NCI-H2196 (cell line): ENCODE data around the gene TMEM100.
A peak's percentile ranks its signal among the peaks of the same experiment; 100 is the strongest.

ENCODE experiments used
- DNase-seq: peaks from one replicate; lab custom pipeline; 2025; ENCODE audit not compliant: unreplicated experiment; lab: John Stamatoyannopoulos, UW

The TMEM100 gene, protein sequence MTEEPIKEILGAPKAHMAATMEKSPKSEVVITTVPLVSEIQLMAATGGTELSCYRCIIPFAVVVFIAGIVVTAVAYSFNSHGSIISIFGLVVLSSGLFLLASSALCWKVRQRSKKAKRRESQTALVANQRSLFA

DNA sequence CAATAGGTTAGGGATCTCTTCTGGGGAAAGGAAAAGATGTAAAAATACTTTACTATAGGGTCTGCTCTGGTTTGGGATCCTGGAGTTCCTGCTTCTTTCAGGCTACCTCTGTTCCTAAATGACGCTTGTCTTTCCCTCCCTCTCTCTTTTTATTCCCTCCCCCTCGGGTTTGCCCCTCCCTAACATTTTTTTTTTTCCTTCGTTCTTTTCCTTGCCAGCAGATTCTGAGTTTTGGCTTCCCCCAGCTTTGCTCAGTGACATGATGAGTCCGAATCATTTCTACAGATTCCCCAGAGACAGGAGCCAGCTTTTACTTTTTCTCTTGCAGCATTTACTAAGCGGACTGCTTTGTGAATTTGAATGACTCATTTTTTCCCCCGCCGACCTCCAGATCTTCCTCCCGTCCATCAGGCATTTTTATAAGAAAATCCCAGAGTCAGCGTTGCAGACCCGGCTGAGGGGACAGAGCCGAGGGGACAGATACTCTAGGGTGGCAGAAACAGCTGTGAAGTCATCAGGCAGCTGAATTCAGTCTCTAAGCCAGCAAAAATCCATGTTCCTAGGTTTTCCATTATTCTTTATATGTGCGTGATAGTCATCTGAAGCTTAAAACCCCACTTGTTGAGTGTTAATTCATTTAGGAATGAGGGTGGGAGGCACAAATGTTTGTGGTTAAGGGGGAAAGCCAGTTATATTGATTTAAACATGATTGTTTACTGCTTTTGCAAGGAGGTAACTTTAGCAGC, at the start of gene TMEM100:
TSS of gene TMEM100 (minus strand) at position 123 of the 746 bp plus-strand sequence. CDS start 1,794 bp downstream, outside the sequence.
- no peak for DNase-seq

DNA sequence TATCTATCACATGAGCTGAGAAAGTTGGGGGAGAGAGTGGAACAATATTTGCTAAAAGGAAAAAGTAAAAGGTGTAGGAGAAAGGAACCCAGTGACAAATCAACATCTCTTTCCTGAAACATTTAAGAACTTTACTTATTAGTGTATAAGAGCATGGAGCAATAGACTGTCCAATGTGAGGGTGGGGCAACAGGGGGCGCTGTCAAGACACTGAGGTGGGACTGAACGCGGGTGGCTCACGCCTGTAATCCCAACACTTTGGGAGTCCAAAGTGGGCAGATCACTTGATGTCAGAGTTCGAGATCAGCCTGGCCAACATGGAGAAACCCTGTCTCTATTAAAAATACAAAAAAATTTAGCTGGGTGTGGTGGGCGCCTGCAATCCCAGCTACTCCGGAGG, 49.4 kb upstream of the TMEM100 start:
- no peak for DNase-seq

DNA sequence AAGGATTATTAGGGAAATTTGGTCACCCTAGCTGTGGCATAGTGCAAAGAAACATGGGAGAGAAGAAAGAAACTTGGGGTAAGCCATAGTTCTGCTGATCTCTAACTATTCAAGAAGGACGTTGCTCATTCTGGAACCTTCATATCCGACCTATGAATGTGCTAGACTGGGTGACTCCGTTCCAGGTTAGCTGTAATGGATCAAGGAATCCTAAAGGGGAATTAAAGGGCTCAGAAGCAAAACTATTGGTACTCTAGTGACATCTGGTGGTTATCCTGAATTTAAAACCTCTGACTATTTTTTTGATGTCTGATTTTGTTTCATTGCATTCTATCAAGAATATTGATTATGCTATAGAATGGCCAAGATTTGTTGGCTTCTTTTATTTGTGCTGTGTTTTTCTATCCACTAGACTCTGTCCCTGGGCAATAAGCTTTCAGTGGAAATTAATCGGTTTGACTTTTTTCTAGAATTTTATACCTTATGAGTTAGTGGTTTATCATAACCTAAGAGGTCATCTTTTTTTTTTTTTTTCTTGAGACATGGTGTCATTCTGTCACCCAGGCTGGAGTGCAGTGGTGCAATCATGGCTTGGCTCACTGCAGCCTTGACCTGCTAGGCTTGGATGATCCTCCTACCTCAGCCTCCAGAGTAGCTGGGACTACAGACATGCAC, 47.7 kb upstream of the TMEM100 start:
- DNase-seq = peak; percentile 30

DNA sequence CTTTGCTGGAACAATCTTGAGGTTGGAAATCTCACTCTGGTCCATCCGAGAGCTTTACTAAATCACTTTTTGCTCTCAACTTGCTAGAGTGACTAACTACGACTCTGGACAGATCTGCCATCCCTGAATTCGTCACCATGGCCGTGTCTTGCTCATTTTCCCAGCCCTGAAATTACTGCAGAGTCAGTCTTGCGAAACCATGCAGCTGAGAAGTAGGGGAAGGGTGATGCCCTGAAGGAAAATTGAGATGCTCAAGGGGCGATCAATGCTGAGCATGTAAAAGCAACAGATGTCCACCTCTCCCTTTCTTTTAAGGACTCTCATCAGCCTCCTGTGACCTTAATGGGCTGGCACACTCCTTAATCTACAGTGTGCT, 46.9 kb upstream of the TMEM100 start:
- no peak for DNase-seq

DNA sequence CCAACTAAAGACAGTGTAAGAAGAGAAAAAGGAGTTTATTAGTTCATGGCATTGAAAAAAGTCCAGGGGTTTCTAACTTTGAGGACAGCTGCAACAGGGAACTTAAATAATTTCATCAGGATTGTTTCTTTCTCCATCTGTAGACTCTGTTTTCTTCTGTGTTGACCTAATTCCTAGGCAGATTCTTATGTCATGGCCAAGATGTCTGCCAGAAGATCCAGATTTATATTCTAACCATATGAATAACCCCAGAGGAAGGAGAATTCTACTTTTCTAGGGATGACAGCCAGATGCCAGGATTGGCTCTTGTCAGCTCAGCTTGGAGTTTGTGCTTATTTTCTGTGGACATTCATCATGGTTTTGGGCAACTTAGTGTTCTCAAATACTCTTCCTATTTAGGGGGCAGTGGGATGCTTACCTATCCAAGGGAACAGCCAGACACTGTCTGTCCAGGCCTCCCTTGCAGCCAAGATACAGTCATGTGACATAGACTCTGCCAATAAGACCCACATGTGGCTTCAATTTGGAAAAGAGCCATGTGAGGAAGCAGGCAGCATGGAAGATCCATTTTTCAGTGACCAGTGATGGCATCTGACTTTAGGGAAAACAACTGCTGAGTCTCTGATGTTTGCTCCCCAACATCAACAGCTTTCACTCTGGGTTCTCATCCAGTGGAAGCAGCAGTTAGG, 46.4 kb upstream of the TMEM100 start:
- DNase-seq = no peak

DNA sequence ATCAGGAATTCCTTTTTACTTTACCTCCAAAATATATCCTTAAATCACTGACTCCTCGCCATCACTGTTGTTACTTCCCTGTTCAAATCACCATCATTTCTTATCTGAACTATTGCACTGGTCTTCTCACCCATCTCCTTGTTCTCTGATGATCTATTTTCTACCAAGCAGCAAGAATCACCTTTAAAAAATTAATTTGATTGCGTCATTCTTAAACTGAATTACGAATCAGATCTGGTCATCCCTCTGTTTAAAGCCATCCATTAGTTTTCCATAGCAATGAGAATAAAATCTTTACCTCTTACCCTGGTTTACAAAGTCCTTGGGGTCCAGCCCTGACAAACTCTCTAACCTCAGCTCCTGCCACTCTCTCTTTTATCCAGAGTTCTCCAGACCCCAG, 42.8 kb upstream of the TMEM100 start:
- no peak for DNase-seq

DNA sequence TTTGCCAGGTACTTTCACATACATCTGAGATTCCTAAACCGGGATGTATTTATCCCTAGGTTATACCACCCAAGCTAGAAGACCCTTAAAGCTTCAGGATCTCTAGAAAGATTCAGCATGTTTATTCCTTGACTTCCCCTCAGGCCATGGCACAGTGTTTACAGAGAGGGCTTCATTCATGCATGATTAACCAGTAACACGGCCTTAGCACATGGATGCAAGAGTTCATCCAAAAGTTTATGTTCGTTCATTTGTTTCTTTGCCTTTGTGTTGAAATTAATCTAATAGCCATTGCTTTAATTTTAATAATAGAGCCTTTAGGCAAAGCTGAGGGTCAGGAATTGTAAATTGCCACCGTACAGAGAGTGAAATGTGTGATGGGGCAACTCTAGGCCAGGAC, 41.9 kb upstream of the TMEM100 start:
- no peak for DNase-seq

DNA sequence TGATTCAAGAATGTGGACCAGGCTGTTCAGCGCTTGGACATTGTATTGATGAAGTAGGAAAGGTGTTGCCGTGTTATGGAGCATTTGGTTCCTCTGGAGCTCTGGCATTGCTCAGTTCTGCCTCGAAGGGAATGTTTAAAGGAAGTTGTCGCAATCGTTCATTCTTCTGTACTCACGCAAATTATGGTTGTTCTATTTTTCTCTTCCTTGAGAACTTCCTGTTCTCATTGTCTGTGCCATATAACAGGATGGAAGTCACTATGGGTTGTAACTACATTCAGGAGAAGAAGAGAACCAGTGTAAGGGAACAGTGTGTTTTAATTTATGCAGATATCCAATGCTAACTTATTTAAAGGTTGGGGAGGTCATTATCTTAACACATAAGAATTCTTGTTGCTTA, 41.2 kb upstream of the TMEM100 start:
- no peak for DNase-seq

DNA sequence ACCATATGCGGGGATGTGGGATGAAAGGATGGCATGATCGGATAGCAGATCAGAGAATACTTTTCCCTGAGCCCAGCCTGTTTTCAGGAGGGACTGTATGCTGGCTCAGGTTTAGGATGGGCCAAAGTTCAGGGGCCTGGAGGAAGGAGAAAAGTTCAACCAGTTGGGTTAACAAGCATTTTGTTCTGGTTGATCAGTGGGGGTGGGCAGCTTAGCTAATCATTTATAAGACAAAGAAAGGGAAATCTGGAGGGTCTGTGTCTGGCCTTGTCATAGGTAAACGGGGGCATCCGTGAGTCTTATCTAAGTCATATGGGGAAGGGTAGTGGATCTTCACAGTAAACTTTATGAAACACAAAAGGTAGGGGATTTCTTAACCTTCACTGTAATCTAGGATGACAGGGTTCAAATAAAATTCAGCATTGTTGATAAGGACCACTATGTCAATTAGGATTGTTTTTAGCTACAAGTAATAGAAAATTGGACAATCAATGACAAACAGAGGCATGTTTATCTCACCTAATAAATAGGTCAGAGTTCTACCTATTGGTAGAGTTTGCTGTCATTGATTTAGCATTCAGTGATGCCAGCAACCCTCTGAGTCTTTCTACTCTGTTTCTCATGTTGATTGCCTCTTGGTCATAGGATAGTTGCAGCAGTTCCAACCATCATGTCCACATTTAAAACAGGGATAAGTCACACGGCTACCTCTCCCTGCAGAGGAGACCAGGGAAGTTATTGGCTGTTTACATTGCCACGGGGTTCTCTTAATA, 39.6 kb upstream of the TMEM100 start:
- DNase-seq = no peak

DNA sequence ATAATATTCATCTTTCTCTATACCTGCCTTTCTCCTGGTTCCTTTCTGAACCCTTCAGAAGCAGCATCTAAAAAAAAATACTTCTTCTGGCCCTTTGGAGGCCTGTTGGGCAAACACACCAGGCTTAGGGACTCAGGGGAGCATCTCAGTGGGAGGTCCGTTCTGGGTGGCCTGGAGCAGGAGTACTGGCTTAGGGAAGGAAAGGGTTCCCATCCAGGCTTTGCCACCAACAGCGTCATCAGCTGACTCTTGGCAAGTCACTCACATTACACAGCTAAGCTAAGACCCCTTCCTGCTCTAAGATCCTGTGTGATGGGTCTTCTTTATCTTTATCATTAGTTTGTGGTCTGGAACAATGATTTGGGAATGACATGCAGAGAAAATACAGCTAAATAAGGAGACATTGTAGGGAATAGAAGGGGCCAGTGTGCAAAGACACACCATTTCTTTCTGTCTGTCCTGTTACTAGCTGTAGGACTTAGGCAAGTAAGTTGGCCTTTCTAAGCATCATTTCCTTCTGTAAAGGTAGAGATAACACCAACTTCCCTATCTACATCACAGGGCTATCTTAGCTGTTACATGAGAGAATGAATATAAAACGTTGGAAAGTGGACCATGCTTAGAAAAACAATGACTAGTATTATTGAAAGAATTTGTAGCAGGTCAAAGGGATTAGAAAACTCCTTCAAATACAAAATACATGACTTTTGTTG, 38.1 kb upstream of the TMEM100 start:
- no peak for DNase-seq

DNA sequence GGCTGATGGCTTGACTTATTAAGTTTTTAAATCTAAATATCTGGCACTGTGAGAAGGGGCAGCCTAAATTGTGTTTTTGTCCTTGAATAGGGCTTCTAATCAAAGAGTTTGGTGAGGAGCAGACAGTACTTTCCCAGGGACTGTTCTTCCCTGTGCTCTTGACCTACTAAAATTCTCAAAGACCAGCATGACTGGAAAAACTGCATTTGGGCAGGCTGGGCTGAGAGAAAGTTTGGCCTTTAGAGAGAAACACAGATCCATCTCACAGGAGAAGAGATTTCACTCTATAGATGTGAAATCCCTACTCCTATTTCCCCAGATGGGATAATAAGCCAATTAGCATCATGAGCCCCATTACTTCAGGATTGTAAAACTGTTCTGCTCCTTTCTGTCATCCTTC, 35.5 kb upstream of the TMEM100 start:
- no peak for DNase-seq

DNA sequence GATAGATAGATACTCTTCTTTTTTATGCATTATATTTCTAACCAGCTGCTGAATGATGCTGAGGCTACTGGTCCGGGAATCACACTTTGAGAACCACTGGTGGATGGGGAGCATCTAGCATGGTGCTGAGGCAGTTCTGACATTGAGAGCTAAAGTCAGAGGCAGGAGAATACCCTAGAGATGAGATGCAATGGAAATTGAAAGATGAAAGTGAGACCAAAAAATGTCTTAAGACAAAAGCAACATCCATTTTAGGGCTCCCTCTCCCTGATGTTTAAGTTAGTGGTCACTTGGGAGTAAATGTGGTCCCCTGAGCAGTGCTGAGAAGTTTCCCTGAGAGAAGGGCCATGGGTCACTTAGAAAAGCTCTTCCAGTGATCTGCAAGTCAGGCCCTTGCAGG, 35.0 kb upstream of the TMEM100 start:
- DNase-seq = no peak

DNA sequence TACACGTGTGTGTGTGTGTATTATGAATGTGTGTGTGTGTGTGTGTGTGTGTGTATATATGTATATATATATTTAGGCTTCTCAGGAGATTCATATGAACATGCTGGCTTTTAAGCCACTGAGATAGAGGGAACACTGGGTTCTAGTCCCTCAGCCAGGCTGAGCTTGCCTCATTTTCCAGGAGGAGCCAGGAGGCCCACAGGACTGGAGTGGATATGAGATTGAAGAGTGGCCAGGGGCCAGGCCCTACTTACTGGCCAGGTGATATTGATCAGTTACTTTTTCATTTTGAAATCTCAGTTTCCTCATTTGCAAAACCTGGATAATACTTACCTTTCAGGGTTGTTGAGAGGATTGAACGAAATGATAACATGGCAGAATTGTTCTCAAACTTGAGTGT, 34.0 kb upstream of the TMEM100 start:
- DNase-seq = no peak

DNA sequence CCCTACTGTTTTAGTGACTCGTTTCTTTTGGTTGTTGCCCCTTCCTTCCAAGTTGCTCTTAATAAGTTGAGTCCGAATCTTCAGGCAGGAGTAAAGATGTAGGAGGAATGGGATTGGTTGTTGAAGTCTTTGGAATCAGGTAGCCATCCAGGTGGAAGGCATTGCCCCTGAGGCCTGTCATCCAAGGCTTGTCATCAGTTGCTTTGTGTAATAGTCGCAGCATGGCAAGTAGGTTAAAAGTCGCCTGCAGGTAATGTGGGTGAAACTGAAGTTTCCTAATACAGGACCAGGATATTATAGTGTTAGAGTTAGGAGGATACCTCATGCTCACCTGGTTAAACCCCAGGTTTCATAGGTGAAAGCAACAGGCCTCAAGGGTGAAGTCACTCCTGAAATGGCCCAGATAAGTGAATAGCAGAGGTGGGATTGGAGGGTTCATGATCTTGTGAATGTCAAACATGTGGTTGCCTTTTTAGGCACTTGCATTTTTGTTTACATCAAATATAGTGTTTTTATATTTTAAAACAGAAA, 29.1 kb upstream of the TMEM100 start:
- no peak for DNase-seq

DNA sequence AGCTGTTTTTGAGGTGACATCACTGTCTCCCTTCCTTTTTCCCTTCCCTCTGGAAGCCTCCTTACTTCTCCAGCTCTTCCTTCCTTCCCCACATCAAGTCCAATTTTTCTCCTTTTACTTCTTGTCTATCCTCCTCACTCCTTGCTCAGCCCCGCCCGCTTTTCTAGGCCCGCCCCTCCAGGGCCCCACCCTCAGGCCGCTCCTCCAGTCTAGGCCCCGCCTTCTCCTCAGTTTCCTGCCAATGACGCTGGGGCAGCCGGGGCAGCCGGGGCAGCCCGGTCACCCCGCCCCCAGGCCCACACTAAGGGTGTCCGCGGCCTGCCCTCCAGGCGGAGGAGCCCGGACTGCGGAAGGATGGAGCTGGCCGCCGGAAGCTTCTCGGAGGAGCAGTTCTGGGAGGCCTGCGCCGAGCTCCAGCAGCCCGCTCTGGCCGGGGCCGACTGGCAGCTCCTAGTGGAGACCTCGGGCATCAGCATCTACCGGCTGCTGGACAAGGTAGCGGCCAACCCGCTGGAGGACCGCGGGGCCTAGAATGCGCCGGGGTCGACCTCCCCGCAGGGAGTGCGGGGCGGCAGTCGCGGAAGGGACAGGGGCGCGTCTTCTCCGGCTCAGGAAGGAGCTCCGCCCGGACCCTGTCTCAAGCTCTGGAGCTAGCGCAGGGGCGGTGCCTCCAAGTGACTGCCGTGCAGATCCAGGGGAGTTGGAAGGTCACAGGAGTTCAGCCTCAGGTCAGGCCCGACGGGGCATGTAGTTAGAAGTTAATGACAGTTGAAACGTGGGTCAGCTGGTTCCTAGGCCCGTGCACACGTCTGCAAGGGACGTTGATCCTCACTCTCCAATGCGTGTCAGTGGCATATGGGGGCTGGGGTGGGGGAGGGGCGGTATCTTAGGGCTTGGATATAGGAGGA, 28.3 kb upstream of the TMEM100 start, which contains the start of gene PCTP:
TSS of gene PCTP (plus strand) at position 302 of the 908 bp plus-strand sequence. CDS start at position 355, 53 bp downstream.
- no peak for DNase-seq

DNA sequence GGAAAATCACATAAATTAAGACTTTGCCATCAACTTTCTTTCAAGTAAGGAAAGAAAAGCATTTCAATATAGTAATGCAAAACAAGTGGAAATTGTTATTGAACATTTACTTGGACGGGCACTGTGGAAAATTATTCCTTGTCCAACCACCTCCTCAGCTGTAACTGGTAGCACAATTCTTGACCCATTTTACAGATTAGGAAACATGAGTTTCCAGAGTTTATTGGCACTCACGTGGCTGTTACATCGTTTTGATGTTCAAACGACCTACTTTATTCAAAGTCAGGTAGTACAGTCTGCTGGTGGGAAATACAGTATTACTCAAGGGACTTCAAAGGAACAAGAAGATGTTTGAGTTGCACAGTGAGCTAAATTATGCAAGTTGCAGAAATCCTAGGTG, 27.3 kb upstream of the TMEM100 start:
- no peak for DNase-seq

DNA sequence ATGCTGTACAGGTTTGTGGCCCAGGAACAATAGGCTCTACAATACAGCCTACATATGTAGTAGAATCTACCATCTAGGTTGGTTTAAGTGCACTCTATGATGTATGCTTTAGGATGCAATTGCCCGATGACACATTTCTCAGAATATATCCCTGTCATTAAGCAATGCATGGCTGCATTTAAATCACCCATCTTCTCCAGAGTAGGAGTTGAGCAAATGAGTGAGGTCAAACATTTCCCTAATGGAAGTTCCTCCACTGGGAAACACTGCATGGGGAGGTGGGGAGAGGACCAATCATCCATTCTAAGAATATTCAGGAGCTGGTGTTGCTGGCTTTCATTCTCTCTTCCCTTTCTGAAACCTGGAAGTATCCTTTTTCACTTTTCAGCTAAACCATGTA, 26.2 kb upstream of the TMEM100 start:
- DNase-seq = no peak

DNA sequence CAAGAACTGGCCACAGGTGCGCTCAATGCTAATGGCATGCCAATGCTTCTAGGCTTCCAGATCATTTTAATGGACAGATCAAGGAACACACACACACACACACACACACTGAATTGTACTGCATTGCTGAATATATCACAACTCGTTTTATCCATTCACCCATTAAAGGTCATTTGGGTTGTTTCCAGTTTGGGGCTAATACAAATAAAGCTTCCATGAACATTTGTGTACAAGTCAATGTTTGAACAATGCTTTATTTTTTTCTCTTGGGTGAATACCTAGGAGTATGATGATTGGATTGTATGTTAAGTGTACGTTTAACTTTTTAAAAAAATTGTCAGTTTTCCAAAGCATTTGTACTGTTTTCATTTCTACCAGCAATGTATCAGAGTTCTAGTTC, 24.5 kb upstream of the TMEM100 start:
- no peak for DNase-seq

DNA sequence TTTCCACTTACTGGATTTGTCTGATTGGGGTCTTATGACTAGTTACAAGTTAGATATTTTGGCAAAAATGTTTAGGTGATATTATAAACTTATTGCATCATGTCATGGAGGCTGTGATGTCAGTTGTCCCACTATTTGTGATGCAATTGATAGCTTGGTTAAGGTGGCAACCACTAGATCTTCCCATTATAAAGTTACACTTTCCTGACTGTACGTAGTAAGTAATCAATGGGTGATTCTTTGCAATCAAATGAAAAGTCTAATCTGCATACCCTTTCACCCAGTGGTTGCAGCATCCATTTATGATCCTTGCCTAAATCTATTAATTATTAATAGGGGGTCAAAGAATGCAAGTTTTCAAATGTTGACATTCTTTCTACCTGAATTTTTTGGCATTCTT, 23.8 kb upstream of the TMEM100 start:
- no peak for DNase-seq
